Smooth muscle cell of the brain vasculature (primary cell): ENCODE measurements around the gene SCN4B.

Experiments
- DNase-seq: peaks from one replicate; pipeline ENCODE4 v3.0.0-alpha.2; 2012; ENCODE audit warnings: low read depth, low spot score

SCN4B gene

GRCh38 chr11:118129471-118130172 lies 23.0 kb downstream of the SCN4B start:
- DNase-seq = no peak

GRCh38 chr11:118128721-118129470 lies 23.7 kb downstream of the SCN4B start:
- no peak for DNase-seq

- no peak for DNase-seq
Observed at GRCh38 chr11:118128310-118128709, 24.3 kb downstream of the SCN4B start.

- no peak for DNase-seq
Observed at GRCh38 chr11:118126082-118126838, 26.4 kb downstream of the SCN4B start.

GRCh38 chr11:118124929-118125535 lies 27.6 kb downstream of the SCN4B start:
- no peak for DNase-seq

GRCh38 chr11:118120793-118121192 lies 31.8 kb downstream of the SCN4B start:
- DNase-seq = no peak

- DNase-seq = no peak
Observed at GRCh38 chr11:118117790-118118601, 34.6 kb downstream of the SCN4B start.

- no peak for DNase-seq
Observed at GRCh38 chr11:118115048-118115447, 37.6 kb downstream of the SCN4B start.

GRCh38 chr11:118114266-118114665 lies 38.4 kb downstream of the SCN4B start:
- no peak for DNase-seq

- no peak for DNase-seq
Observed at GRCh38 chr11:118112711-118113430, 39.8 kb downstream of the SCN4B start.

GRCh38 chr11:118111744-118112035 lies 40.9 kb downstream of the SCN4B start:
- DNase-seq = no peak

- no peak for DNase-seq
Observed at GRCh38 chr11:118111019-118111743, 41.4 kb downstream of the SCN4B start.

GRCh38 chr11:118109231-118109630 lies 43.4 kb downstream of the SCN4B start:
- no peak for DNase-seq

GRCh38 chr11:118108513-118108912 lies 44.1 kb downstream of the SCN4B start:
- no peak for DNase-seq

GRCh38 chr11:118106789-118107335 lies 45.8 kb downstream of the SCN4B start:
- no peak for DNase-seq

- no peak for DNase-seq
Observed at GRCh38 chr11:118105657-118106305, 46.8 kb downstream of the SCN4B start.

- no peak for DNase-seq
Observed at GRCh38 chr11:118104491-118104890, 48.1 kb downstream of the SCN4B start.

- DNase-seq = no peak
Observed at GRCh38 chr11:118102721-118103261, 49.8 kb downstream of the SCN4B start.

GRCh38 chr11:118100691-118101232 lies 51.9 kb downstream of the SCN4B start:
- no peak for DNase-seq
